GM18868 (cell line): ENCODE results near the gene PLCB1.
"Not testable (repeated sequence)": the region's sequence is repeated elsewhere in the genome, so short reads cannot be mapped to it uniquely, and the experiment has no call there.

Source experiments
- ATAC-seq: cut with Tn5 transposase; IDR thresholded peaks from one replicate; pipeline ENCODE4 v1.9.1; 2021; ENCODE audit warnings: mild to moderate bottlenecking, moderate library complexity; ENCODE audit not compliant: unreplicated experiment

PLCB1 gene

GRCh38 chr20:8131598-8132483, at the start of gene PLCB1:
Gene PLCB1 (plus strand): TSS chr20:8132266. CDS start chr20:8132652, 386 bp downstream.
- ATAC-seq, result peak; percentile 75

DNA sequence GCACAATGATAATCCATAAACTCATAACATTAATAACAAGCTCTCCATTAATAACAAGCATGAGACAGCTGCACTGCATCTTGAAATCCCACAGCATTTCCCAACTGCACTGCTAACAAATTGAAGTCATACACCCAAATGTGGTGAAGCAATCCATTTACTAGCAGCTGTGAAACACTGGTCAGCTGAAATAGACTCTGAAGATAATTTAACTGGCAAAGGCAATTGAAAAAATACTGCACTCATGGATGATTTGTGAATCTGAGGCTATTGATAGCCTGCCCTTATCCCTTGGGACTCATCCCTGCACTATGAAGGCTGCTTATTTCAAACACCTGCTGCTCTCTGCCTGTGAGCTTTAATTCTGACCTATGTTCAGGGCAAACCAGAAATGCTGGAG, 49.1 kb upstream of the PLCB1 start:
- no peak for ATAC-seq

DNA sequence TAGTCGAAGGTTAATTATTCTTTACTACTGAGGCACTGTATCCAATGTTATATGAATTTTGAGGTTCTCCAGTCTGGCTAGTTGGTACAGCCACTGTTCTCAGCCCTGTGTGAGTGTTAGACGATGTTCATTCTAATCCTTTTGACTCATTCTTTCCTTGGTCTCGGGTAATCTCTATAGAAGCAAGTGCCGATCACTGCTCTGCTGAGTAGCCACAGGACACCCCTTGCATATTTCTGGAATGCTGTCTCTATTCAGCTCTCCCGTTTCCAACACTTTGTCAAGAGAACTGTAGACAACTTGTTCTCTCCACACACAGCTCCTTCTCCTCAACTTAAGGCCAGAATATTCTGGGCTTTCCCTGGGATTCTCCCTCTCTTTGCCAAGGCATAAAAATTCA, 42.4 kb upstream of the PLCB1 start:
- no peak for ATAC-seq

DNA sequence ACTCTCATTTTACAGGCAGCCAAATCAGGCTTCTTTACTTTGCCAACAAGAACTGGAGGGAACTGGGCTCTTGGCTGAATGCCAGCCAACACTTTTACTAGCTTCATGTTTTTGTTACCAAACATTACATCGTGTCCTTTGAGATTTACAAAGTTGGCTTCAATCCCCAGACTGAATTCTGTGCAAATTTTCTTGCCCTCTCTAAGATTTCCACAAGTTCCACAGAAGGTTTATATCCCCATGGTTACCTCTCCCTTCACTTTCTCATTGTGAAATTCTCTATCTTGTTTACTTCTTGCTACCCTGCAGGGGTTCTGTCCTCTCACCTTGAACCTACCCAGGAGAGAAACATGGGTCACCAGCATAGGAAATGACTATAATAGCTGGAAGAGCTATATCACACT, 37.6 kb upstream of the PLCB1 start:
- no peak for ATAC-seq

DNA sequence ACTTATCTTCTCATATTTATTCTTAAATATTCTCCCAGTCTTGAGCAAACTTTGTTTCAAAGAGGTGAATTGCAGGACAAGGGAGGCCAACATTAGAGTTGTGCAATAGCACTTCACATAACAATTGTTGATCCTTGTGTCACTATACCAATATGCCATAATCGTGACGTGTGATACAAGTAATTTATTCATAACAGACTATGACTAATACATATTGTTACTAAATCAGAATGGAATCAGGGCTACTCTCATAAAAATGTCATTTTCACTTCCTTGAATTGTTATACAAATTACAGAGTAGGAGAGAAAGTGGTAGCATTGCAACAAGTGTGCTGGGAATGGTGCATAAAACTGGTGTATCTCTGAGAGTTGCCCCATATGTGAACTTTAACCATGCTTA, 37.2 kb upstream of the PLCB1 start:
- no peak for ATAC-seq

DNA sequence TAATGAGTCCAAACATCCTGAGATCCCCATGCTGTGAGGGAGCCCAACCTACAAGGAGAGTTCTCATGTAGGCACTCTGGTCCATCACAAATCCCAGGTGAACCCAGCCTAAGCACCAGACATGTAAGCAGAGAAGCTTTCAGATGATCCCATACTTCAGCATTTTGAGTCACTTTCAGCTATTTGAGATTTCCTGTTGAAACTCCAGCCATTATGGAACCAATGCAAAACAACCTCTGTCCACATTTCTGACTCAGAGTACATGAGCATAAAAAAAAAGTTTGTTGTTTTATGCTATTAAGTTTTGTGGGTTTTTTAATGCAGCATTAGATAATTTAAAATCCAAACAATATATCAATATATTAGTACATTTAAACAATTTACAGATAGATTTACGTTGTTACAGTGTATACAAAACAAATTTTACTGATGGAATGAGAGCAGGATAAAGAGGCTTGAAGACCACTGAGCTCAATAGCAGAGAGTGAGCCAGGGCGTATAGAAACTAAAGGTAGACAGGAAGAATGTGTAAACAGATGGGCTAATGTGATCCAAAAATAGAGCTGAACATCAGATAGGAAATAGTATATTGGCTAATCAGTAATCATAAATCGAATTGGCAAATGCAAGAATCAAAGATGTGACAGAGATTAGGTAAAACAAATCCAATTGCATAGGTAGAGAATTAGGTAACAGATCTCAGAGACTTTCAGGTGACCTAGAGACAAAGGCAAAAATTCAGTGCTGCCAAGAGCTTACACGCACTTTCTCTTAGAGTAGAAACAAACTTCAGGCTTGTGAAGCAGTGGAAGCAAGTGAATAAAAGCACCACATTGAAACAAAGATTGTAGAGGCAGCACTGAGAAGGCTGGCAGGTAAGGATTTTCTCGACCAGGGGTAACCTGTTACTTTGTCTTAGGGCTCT, 36.2 kb upstream of the PLCB1 start:
- ATAC-seq, result no peak

- ATAC-seq, result no peak
Observed at GRCh38 chr20:8097307-8097706, 34.8 kb upstream of the PLCB1 start.

- ATAC-seq, result no peak
Observed at GRCh38 chr20:8104252-8104651, 27.8 kb upstream of the PLCB1 start.

- ATAC-seq, result not testable (repeated sequence)
Observed at GRCh38 chr20:8114612-8115011, 17.5 kb upstream of the PLCB1 start.

DNA sequence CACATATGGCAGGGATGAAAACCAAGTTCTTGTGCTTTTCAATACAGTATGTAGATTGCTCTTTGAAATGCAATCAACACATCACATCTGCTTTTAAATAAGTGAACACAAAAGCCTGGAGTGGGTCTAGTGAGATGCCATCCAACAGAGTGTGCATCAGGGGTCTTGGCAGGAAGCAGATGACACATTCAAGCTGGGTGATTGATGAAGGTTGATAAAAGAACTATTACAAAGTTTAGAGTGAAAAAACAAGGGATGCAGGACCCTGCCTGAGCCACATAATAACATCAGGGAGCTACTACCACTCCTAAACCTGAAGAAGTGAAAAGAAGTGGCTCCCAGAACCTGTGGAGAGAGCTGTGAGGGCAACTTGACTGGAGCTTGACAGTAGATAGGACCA, 16.6 kb upstream of the PLCB1 start:
- no peak for ATAC-seq

- ATAC-seq, result no peak
Observed at GRCh38 chr20:8116067-8116811, 15.8 kb upstream of the PLCB1 start.

DNA sequence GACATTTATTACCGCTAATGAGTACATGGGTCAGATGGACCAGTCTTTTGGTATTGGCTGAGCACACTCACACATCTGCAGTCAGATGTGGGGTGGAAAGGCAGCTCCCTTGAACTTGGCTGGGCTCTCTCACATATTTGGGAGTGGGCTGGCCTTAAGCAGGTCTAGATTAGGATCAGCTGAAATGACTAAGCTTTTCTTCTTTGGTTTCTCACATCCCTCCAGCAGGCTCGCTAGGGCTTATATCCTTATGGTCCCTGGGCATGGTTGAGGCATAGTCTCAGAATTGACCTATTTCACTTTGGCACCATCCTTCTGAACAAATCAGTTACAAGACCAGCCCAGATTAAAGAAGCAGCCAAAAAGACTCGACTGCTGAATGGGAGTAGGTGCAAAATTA, 14.4 kb upstream of the PLCB1 start:
- no peak for ATAC-seq

DNA sequence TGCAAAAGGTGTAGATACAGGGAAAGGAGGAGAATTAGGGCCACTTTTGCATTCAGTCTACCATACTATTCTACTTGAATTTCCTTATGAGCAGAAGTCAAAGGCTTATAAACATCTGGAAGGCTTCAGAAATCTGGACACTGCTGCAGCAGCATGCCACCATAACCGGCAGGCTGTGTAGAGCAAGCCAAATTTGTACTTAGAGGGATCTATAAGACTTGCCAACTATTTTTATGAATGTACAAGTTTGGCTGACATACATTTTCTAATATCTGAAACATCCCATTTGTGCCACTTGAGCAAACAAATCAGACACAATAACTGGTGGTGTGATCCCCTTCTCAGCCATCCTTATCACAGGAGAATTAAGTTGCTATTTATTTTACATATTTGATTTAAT, 14.0 kb upstream of the PLCB1 start:
- no peak for ATAC-seq

GRCh38 chr20:8118760-8119159, 13.3 kb upstream of the PLCB1 start:
- no peak for ATAC-seq

- ATAC-seq, result no peak
Observed at GRCh38 chr20:8121666-8122065, 10.4 kb upstream of the PLCB1 start.

DNA sequence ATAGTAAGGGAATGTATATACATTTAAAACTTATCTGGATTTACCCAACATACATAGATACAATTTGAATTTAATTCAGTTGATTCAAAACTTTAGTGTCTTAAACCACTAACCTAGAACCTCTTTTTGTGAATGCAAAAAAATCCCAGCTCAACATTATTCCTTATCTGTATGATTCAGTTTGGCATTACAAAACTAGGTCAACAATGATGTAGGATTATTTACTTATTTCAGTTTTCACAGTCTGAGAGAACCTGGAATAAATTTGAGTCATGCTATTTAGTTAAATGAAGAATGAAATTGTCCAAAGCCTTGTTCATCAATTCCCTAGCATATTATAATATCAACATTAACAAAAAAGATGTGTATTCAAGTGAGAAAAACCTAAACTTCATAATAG, 7.4 kb upstream of the PLCB1 start:
- ATAC-seq, result no peak

- no peak for ATAC-seq
Observed at GRCh38 chr20:8126181-8126580, 5.9 kb upstream of the PLCB1 start.

DNA sequence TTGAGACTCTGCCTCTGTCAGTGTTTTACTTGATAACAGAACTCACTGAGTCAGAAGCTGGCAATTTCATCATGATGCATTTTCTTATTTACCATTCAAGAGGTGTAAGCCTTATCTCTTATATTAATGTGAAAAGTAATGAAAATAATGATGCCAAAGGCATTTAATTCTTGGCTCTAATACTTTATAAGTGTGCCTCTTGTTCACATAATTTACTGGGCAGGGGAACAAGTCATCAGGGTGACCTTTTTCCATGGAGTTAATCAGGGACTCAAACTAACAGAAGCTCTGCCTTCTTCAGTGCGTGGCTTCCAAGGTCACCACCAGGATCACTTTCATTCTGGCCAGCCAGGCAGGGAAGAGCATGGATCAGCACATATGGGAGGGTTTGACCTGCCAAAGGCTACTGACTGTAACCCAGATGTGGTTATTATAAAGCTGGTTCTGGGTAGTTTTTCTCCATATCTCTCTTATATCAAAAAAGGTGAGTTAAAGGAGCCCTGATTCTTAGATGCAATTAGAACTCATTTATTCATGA, 5.2 kb upstream of the PLCB1 start:
- no peak for ATAC-seq

- ATAC-seq, result peak; percentile 83
Observed at GRCh38 chr20:8127553-8128255, 4.4 kb upstream of the PLCB1 start.
